Measurements from ENCODE around the gene DNASE2B. TPM values are rescaled to one million over a fixed set of nuclear protein-coding genes. Genes with fewer than 3 reads are reported as not detected.

Gene DNASE2B
- total RNA-seq, 4 donors from 2014 or later: 1.3 to 8.2 (median 2.9) TPM

DNA sequence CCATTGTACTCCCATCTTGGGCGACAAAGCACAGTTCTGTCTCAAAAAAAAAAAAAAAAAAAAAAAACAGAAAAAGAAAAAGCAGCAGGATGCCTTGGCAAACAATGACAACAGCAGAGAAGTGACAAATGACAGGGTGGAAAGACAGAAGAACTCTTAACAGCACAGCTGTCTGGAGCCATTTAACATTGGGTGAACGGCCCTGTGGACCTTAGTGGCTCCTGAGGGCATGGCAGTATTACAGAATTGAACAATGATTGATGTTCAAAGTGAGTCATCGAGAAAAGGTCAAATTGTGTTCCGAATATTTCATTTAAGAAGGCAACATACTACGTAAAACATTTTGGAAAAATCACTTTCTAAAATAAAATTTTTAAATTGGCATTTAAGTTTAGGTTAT lies 30.0 kb downstream of the DNASE2B start:
- TF ChIP-seq POLR2A (IDR thresholded peaks at IDR 0.05): no peak
- TF ChIP-seq, protein P1, sequence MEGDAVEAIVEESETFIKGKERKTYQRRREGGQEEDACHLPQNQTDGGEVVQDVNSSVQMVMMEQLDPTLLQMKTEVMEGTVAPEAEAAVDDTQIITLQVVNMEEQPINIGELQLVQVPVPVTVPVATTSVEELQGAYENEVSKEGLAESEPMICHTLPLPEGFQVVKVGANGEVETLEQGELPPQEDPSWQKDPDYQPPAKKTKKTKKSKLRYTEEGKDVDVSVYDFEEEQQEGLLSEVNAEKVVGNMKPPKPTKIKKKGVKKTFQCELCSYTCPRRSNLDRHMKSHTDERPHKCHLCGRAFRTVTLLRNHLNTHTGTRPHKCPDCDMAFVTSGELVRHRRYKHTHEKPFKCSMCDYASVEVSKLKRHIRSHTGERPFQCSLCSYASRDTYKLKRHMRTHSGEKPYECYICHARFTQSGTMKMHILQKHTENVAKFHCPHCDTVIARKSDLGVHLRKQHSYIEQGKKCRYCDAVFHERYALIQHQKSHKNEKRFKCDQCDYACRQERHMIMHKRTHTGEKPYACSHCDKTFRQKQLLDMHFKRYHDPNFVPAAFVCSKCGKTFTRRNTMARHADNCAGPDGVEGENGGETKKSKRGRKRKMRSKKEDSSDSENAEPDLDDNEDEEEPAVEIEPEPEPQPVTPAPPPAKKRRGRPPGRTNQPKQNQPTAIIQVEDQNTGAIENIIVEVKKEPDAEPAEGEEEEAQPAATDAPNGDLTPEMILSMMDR (IDR thresholded peaks at IDR 0.05 in 4 of 5, conservative IDR thresholded peaks at IDR 0.05 in 1 of 5): no peak
- Histone ChIP-seq H3K36me3 (no peaks in the 10 kb centered on the region), H3K9me3 (no peaks in the 10 kb centered on the region), H3K4me3 (no peak overlapping the region), H3K27me3 (no peaks in the 10 kb centered on the region), H3K27ac (no peak overlapping the region), H3K4me1 (peaks cover 0 to under 1% of the 10 kb centered on the region in 2 donors)
- in situ Hi-C loops (cut with MboI; ENCODE audit: low sequenced_read_pairs in 4 of 4): loop anchor here (5.0 to 25.0 kb wide), 4 partner anchors 281 to 516 kb away; no protein-coding TSS in a partner anchor
- DNase-seq: no peak
- intact Hi-C loops (cut with DNase I; ENCODE audit: low total_unique reads): no loop called here
- ATAC-seq: no peak

DNA sequence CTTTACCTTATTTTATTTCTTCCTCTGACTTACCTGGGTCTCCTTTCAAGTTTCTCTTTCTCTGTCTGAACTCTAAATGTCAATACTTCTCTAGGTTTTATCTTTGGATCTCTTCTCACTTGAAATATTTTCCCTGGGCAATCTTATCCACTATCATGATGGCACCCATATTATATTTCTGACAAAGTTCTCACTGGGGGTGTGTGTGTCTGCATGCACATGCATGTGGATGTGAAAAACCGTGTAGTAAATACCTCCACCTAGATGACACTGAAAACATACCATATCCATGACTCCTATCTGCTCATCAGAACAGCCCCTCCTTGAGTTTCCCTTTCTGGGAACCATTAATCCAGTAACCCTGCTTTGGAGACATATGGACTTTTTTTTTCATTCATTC lies 30.9 kb downstream of the DNASE2B start:
- ATAC-seq (no peak), DNase-seq (no peak)
- Histone ChIP-seq H3K4me1 (peaks cover 0 to 5% of the 10 kb centered on the region in 2 donors), H3K27me3 (no peaks in the 10 kb centered on the region), H3K9me3 (no peaks in the 10 kb centered on the region), H3K27ac (no peak overlapping the region), H3K4me3 (no peak overlapping the region), H3K36me3 (no peaks in the 10 kb centered on the region)
- in situ Hi-C loops (cut with MboI; ENCODE audit: low sequenced_read_pairs in 4 of 4) (loop anchor here (5.0 to 25.0 kb wide), 4 partner anchors 282 to 517 kb away; no protein-coding TSS in a partner anchor), intact Hi-C loops (cut with DNase I; ENCODE audit: low total_unique reads) (no loop called here)
- TF ChIP-seq POLR2A (IDR thresholded peaks at IDR 0.05): no peak
- TF ChIP-seq, protein P1 (IDR thresholded peaks at IDR 0.05 in 4 of 5, conservative IDR thresholded peaks at IDR 0.05 in 1 of 5): no peak

DNA sequence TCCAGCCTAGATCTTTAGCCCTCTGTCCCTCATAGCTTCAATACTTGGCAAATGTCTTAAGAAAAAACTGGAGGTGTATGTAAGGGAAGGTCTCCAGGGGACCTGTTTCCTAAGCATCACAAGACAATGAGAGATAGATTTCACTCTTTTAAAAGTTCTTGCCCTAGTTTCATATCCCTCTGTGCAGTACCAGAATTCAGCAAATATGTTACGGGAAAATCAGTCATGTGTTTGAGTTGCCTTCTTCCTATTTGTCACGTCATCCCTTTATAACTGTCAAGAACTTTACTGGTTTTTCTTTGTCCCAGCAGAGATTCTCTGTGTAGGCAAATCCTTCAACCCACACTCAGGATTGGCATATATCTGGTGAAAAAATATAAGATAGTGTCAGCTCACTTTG lies 32.3 kb downstream of the DNASE2B start:
- DNase-seq: no peak
- no peaks in the 10 kb centered on the region for H3K27me3 ChIP-seq
- TF ChIP-seq POLR2A (IDR thresholded peaks at IDR 0.05): no peak
- in situ Hi-C loops (cut with MboI; ENCODE audit: low sequenced_read_pairs in 4 of 4) (loop anchor here (5.0 to 25.0 kb wide), 7 partner anchors 136 to 518 kb away; partner anchors contain the start of gene PRKACB (in 1 of the 4)), intact Hi-C loops (cut with DNase I; ENCODE audit: low total_unique reads) (loop anchor here (5.0 kb wide), 4 partner anchors 178 to 498 kb away; no protein-coding TSS in a partner anchor)
- H3K4me3 ChIP-seq: no peak overlapping the region
- H3K27ac ChIP-seq: no peak overlapping the region
- H3K9me3 ChIP-seq: no peaks in the 10 kb centered on the region
- ATAC-seq: no peak
- peaks cover 0 to 5% of the 10 kb centered on the region in 2 donors for H3K4me1 ChIP-seq
- no peaks in the 10 kb centered on the region for H3K36me3 ChIP-seq

DNA sequence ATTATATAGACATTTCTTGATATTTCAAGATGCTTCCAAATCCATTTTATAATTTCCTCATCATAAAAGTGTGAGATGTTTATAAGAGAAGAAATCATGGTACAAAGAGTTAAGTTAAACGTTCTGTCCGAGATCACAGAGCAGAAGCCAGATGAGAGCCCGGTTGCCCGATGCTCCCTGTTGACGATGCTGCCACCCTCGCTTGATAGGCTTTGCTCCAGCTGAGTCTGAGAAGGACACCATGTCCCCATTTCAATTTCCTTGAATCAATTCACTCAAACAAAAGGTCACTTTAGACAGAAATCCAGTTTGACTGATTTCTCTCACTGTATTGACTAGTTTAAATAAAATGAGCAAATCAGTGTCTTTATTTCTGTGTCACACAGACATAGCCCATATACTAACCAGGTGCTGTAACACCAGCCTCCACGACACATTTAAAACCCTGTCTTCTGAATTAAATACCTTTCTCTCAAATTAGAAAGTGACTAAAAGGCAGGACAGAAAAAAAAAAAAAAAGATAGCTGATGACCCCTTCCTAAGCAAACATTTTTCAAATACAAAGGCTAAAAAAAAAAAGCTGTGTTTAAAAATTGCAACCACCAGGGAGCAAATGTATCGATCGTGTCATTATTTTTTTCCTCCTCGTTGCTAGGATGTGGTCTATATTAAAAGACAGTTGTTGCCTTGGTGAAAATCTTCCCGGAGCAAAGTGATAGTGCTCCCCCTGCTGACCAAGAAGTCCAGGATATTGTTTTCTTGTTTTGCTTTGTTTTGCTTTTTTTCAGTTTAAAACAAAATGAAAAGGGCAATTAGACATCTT lies 35.2 kb downstream of the DNASE2B start:
- Histone ChIP-seq H3K36me3 (no peaks in the 10 kb centered on the region), H3K4me1 (peaks cover 0 to 5% of the 10 kb centered on the region in 2 donors), H3K27me3 (no peaks in the 10 kb centered on the region), H3K9me3 (no peaks in the 10 kb centered on the region), H3K4me3 (peak overlapping the region; percentile 37 to 44 (median 44)), H3K27ac (peak overlapping the region in 2 of 4 donors; percentile 15 to 19)
- ATAC-seq (peak; percentile 84 to 88), DNase-seq (peak; percentile 24 to 26)
- TF ChIP-seq, protein P1 (IDR thresholded peaks at IDR 0.05 in 4 of 5, conservative IDR thresholded peaks at IDR 0.05 in 1 of 5): peak; percentile 61 to 76 (median 74)
- TF ChIP-seq POLR2A (IDR thresholded peaks at IDR 0.05): no peak
- intact Hi-C loops (cut with DNase I; ENCODE audit: low total_unique reads) (loop anchor here (1.0 to 5.0 kb wide), 6 partner anchors 135 to 501 kb away; no protein-coding TSS in a partner anchor), in situ Hi-C loops (cut with MboI; ENCODE audit: low sequenced_read_pairs in 4 of 4) (loop anchor here (5.0 to 25.0 kb wide), 7 partner anchors 139 to 521 kb away; partner anchors contain the start of gene PRKACB (in 1 of the 4))
